ENCODE data around the gene NHP2.
A peak's percentile ranks its signal among the peaks of the same experiment; 100 is the strongest.
"Not testable (repeated sequence)": the region's sequence is repeated elsewhere in the genome, so short reads cannot be mapped to it uniquely, and the experiment has no call there.

NHP2 gene

GRCh38 chr5:178153530-178154340, at the start of gene NHP2:
Gene NHP2 (minus strand): TSS chr5:178153885. CDS start chr5:178153817, 68 bp downstream.
- peak; percentile 91 for DNase-seq

- DNase-seq = no peak
Measured at GRCh38 chr5:178202541-178202940, 48.9 kb upstream of the NHP2 start.

- no peak for DNase-seq
Measured at GRCh38 chr5:178201927-178202235, 48.2 kb upstream of the NHP2 start.

- DNase-seq = no peak
Measured at GRCh38 chr5:178201221-178201926, 47.7 kb upstream of the NHP2 start.

DNA sequence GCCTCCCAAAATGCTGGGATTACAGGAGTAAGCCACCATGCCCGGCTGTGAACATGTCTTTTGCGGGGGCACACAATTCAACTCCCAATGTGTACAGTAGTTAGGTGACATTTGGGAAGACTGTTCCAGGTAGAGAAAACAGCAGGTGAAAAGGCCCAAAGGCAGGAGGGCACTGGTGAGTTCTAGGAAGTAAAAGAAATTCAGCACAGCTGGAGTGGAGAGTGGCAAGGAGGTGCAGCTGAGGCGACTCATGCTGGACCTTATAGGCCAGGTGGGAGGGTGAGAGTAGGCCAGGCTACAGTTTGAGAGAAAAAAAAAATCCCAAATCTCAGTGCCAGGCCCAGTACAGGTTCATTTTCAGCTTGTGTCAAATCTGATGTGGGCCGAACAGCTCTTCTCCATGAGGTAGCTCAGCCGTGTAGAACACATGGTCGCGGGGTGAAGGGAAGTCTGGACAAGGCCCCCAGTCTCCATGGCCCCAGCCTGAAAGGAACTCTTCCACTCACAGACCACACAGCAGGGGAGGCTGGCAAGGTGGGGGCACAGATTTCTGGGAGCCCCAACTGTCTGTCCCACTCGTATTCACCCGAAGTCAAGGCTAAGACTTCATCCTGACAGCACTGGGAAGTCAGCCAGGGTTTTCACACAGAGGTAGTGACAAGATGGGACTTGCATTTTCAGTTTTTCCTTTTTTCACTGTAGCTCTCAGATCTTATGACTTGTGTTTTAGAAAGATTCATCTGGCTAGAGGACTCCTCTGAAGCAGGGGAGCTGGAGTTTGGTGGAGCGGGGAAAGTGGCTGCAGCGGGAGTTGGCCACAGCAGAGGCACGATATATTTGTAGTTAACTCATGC, 46.1 kb upstream of the NHP2 start:
- peak; percentile 29 for DNase-seq

DNA sequence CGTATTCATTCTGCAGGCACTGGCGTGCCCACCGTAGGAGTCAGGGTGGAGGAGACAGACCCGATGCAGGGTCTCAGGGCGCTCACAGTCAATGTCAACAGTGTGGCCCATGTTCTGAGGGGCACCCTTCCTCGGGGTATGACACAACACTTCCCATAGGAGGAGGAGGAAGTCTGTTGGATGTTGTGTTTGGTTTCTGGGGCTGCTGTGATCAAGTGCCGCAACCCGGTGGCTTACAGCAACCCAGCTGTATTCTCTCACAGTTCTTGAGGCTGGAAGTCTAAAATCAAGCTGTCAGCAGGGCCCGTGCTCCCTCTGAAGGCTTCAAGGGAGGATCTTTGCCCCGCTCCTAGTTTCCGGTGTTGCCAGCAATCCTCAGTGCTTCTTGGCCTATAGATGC, 45.0 kb upstream of the NHP2 start:
- DNase-seq = no peak

DNA sequence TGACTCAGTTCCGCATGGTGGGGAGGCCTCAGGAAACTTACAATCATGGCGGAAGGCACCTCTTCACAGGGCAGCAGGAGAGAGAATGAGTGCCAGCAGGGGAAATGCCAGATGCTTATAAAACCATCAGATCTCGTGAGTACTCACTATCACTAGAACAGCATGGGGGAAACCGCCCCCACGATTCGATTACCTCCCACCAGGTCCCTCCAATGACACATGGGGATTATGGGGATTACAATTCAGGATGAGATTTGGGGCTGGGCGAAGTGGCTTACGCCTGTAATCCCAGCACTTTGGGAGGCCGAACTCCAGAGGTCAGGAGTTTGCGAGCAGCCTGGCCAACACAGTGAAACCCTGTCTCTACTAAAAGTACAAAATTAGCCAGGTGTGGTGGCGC, 44.5 kb upstream of the NHP2 start:
- DNase-seq = not testable (repeated sequence)

DNA sequence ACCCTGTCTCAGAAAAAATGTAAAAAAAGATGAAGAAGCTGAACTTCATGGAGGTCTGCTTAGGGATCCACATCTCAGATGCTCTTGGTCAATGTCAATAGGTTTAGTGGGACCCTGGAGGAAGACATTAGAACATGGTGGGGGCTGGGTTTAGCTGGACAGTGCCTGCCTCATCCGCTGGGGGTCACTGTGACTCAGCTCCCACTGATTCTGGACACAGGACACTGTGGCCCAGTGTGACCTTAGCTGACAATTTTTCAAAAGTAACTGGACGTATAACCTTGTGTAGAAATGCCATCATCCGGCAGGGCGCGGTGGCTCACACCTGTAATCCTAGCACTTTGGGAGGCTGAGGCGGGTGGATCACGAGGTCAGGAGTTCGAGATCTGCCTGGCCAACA, 43.3 kb upstream of the NHP2 start:
- no peak for DNase-seq

- no peak for DNase-seq
Measured at GRCh38 chr5:178196281-178196812, 42.7 kb upstream of the NHP2 start.

GRCh38 chr5:178194026-178194425, 40.3 kb upstream of the NHP2 start:
- DNase-seq = no peak

DNA sequence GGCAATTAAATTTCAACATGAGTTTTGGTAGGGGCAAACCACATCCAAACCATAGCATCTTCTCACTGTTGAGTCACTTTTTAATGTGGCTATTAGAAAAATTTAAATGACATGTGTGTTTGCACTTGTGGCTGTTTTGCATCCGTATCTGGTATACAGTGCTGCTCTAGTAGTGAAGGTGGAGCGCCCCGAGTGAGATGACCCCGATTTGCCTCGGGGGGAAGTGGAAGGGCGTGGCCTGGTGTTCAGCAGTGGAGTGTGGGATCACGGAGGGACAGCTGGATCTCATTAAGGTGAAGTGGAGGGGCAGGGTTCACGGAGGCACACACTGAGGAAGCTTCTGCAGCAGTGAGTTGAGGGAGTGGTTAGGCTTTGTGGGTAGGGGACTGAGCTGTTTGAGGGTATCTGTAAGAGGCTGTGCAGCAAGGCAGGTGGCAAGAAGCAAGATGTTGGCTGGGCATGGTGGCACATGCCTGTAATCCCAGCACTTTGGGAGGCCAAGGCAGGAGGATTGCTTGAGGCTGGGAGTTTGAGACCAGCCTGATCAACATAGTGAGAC, 39.6 kb upstream of the NHP2 start:
- DNase-seq = no peak

GRCh38 chr5:178192787-178193186, 39.1 kb upstream of the NHP2 start:
- no peak for DNase-seq

DNA sequence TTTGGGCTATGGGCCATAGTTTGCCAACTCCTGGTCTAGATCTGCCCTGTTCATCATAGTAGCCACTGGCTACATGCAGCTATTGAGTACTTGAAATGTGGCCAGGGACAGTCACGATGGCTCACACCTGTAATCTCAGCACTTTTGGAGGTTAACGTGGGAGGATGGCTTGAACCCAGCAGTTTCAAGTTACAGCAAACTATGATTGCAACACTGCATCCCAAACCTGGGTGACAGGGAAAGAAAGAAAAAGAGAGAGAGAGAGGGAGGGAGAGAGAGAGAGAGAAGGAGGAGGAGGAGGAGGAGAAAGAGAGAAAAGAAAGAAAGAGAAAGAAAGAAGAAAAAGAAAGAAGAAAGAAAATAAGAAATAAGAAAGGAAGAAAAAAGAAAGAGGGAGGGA, 38.6 kb upstream of the NHP2 start:
- DNase-seq = no peak

GRCh38 chr5:178191661-178192060, 38.0 kb upstream of the NHP2 start:
- no peak for DNase-seq

- DNase-seq = no peak
Measured at GRCh38 chr5:178189433-178189832, 35.7 kb upstream of the NHP2 start.

- DNase-seq = no peak
Measured at GRCh38 chr5:178187014-178187413, 33.3 kb upstream of the NHP2 start, which contains the start of gene GMCL2. Gene GMCL2 (minus strand): TSS chr5:178187371. CDS start chr5:178187299, 72 bp downstream.

DNA sequence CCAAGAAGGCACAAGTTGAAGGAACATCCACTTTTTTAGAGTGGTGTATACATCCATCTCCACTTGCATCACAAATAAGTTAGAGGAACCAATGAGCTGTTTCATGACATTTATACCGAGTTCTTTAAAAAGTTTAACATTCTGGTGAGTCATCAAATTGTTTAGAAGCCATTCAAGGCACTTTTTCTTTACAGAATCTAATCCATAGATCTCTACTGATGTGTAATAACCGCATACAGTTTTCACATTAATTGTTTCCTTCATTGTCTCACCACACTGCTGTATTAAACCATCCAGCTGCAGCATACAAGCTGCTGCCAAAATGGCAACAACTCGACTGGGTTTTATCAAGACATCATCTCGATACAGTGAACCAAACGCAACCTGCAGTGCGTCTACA, 32.7 kb upstream of the NHP2 start:
- DNase-seq = no peak

DNA sequence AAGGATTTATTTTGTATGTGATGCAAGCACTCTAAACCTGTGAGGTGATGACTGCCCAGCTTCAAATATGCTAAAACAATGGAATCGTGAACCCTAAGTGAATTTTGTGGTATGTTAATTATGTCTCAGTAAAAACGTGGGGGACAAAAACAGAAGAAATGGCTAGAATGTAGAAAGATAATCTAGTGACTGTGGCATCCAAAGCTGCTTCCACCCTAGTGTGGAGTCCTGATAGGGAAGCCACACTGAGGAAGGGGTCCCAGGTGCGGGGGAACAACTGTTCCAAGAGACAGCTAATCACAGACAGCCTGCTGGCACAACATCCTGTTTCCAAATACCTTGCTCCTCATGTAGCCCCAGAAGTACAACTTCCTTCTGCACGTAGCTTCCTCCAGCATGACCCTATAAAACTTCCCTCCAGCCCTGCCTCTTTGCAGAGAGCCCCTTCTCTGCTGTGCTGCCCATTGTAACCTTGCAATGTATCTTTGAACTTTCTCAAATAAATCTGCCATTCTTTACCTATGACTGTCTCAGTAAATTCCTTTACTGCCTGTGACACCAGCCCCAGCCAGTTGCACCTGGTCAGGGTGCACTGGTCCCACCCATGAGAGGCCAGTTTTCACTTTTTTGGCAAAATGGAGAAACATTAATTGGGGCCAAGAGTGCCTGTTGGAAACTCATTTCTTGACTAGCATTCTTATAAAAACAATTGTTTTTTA, 28.6 kb upstream of the NHP2 start:
- no peak for DNase-seq

- no peak for DNase-seq
Measured at GRCh38 chr5:178180141-178180863, 26.6 kb upstream of the NHP2 start.

- DNase-seq = no peak
Measured at GRCh38 chr5:178177569-178177968, 23.9 kb upstream of the NHP2 start.

GRCh38 chr5:178176791-178177190, 23.1 kb upstream of the NHP2 start:
- no peak for DNase-seq

DNA sequence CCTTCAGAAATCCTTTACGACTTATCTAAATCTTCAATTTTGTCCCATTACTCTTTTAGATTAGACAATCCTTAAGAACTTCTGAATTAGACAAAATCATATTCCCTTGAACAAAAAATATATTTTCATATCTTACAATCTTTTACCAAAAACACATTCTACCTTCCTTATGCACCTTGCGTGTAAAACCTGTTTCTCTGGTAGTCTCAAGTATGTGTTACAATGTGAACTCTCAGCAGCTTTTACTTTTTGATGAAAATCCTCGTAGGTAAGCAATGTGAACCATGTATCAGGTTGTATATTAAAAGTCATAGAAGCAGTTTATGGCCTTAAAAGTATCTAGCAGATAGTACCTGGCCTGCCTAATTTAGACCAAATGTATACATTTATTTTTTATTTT, 20.8 kb upstream of the NHP2 start:
- no peak for DNase-seq
